ENCODE results near the gene COLEC12.

GRCh38 chr18:493986-494983, 6.2 kb downstream of the COLEC12 start:
- TF ChIP-seq CTCF (IDR thresholded peaks at IDR 0.05): no peak
- no peak for TF ChIP-seq POLR2AphosphoS5 (IDR thresholded peaks at IDR 0.05; ENCODE audit: low read depth, low read length)
- no peak for TF ChIP-seq SIN3A (IDR thresholded peaks at IDR 0.05; ENCODE audit: borderline replicate concordance, insufficient read depth, low read depth, low read length)

Data from Panc1 (cell line).